GM10266 (cell line): Measurements from ENCODE around the gene TNS4.

Experiments
- DNase-seq: peaks from one replicate; pipeline ENCODE4 v3.0.0; 2012; ENCODE audit errors: extremely low spot score
- TF ChIP-seq, protein P1 (sequence below): IDR thresholded peaks from 2 replicates; pipeline ENCODE4 v1.5.1; 2012; ENCODE audit warnings: mild to moderate bottlenecking, low read depth; ENCODE audit not compliant: control insufficient read depth, insufficient read depth; ENCODE audit errors: missing control alignments

TNS4 gene

DNA sequence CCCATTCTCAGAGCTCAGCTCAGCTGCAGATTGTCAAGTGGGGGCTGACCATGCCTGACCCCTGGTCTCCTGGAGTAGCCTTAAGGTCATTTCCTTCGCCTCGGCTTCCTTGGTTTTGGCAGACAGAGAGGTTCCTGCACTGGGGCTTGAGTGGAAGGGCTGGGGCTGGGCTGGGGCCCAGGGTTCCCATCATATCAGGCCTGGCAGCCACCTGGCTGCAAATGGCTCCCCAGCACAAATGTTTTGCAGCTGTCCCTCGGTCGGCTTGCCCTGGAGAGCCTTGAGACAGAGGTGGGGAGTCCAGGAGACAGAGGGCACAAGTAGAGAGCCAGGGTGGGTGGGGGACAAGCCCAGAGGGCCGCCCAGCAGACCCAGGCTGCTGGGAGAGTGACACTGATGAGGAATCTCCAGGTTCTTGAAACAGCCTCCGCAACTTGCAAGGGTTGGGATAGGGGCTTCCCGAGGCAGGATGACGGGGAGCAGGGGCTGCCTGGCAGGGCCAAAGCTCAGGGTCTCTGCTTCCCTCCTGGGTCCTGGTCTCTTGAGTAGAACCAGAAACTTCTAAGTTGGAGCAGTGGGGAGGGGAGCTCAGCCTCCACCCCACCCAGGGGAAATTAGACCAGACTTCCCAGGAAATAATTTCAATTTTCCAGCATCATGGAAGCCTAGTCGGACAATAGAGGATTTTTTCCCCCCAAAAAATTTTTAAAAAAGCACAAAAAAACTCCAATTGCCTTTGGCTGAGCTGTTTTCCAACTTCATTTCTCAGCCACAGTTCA is 38.9 kb downstream of the TNS4 start:
- TF ChIP-seq, protein P1, sequence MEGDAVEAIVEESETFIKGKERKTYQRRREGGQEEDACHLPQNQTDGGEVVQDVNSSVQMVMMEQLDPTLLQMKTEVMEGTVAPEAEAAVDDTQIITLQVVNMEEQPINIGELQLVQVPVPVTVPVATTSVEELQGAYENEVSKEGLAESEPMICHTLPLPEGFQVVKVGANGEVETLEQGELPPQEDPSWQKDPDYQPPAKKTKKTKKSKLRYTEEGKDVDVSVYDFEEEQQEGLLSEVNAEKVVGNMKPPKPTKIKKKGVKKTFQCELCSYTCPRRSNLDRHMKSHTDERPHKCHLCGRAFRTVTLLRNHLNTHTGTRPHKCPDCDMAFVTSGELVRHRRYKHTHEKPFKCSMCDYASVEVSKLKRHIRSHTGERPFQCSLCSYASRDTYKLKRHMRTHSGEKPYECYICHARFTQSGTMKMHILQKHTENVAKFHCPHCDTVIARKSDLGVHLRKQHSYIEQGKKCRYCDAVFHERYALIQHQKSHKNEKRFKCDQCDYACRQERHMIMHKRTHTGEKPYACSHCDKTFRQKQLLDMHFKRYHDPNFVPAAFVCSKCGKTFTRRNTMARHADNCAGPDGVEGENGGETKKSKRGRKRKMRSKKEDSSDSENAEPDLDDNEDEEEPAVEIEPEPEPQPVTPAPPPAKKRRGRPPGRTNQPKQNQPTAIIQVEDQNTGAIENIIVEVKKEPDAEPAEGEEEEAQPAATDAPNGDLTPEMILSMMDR: no peak
- no peak for DNase-seq

GRCh38 chr17:40461732-40462342 is 39.6 kb downstream of the TNS4 start:
- DNase-seq: no peak
- TF ChIP-seq, protein P1: no peak

DNA sequence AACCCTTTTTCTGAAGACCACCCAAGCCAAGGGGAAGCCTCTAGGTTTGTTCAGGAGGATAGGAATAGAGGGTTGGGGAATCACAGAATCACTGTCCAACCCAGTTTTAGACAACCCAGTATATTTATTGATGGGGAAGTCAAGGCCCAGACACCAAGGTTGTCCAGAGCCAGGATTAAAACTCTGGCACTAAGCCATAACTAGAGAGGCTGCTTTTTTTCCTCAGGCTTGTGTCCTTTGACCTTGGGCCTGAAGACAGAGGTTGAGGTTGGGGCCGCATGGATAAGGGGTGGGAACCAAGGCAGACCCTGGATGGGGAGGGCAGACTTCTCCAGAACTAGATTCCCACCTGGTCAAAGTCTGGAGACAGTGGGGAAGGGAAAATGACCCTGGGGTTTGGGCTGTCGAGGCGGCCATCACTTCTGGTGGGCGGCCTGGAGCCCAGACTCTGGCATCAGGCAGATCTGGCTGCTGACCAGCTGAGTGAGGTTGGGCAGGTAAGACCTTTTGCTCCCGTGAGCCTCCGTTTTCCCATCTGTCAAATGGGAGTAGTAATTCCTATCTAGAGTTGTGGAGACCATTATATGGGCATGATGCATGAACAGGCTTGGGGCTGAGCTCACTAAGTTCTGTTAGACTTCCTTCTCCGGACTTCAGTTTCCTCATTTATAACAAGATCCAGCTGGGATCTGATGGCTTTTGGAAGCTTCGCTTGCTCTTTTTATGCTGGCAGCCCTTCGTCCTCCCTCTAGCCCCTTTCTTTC is 40.3 kb downstream of the TNS4 start:
- TF ChIP-seq, protein P1: no peak
- DNase-seq: no peak

DNA sequence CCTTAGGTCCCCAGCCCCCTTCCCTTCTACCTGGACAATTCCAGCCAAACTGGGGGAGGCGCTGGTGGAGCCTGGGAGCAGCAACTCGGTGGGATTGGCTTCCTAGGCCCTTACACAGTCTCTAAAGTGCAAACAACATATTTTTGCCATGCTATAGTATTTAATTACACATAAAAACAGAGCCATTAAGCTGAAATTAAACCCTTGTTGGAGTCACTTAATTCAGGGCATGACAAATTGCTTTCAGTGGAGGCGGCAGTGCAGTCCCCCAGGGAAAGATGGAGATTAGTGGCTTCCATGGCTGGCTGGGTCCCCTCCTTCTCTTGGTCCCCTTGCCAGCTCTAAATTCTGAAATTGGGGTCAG is 40.8 kb downstream of the TNS4 start:
- DNase-seq: no peak
- TF ChIP-seq, protein P1: no peak

- TF ChIP-seq, protein P1: no peak
- DNase-seq: no peak
Observed at GRCh38 chr17:40459636-40460603, 41.5 kb downstream of the TNS4 start.

DNA sequence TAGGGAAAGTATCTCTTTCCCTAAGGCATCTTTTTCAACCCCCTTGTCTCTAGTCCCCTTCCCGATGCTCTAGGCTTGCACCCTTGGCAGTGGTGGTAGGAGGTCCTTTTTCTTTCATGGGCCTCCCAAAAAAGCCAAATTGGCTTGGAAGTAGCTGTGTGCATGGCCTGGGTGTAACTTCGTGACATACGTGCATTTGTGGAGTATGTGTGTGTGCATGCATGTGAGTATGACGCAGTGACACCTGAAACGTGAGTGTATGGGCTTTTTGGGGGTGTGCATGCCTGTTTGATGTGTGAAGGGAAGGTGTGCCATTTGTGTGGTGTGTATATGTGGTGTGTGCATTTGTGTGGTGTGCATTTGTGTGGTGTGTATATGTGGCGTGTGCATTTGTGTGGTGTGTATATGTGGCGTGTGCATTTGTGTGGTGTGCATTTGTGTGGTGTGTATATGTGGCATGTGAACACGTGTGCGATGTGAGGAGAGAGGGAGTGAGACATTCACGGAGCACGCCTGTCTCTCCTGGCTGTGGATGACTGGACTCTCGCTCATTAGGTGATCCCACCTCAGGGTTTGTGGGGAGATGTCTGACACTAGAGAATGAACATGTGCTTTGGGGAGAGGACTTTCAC is 42.5 kb downstream of the TNS4 start:
- no peak for DNase-seq
- TF ChIP-seq, protein P1: no peak
